Smooth muscle cell (in vitro differentiated cells): Measurements from ENCODE around the gene DEPP1. TPM values are rescaled to one million over a fixed set of nuclear protein-coding genes. Genes with fewer than 3 reads are reported as not detected.

Experiments
- DNase-seq: peaks from one replicate; lab custom pipeline; 2025; ENCODE audit not compliant: unreplicated experiment; lab: John Stamatoyannopoulos, UW
- H2AFZ ChIP-seq: fragments of 200-600 bp; sonication (generic); 2 replicates; pipeline ENCODE4 v1.6.0; 2016; ENCODE audit warnings: antibody characterized with exemption, low read depth, mild to moderate bottlenecking
- H3F3A ChIP-seq: fragments of 200-600 bp; sonication (generic); 2 replicates; pipeline ENCODE4 v1.6.0; 2017; ENCODE audit warnings: antibody characterized with exemption, low read depth
- H3K27ac ChIP-seq: fragments of 200-600 bp; sonication (generic); 2 replicates; pipeline ENCODE4 v1.5.1; 2016; ENCODE audit warnings: low read depth, mild to moderate bottlenecking
- H3K27me3 ChIP-seq: fragments of 200-600 bp; sonication (generic); 2 replicates; pipeline ENCODE4 v1.6.1; 2016; ENCODE audit warnings: low read depth, mild to moderate bottlenecking
- H3K36me3 ChIP-seq: fragments of 200-600 bp; sonication (generic); 2 replicates; pipeline ENCODE4 v1.5.1; 2016; ENCODE audit warnings: low read depth
- H3K4me1 ChIP-seq: fragments of 200-600 bp; sonication (generic); 2 replicates; pipeline ENCODE4 v1.5.1; 2016; ENCODE audit warnings: low read depth
- H3K4me2 ChIP-seq: fragments of 200-600 bp; sonication (generic); 2 replicates; pipeline ENCODE4 v1.6.0; 2016; ENCODE audit warnings: mild to moderate bottlenecking
- H3K4me3 ChIP-seq: fragments of 200-600 bp; sonication (generic); 2 replicates; pipeline ENCODE4 v1.5.1; 2016; ENCODE audit warnings: mild to moderate bottlenecking
- H3K79me2 ChIP-seq: fragments of 200-600 bp; sonication (generic); 2 replicates; pipeline ENCODE4 v1.6.0; 2016; ENCODE audit warnings: low read depth, mild to moderate bottlenecking
- H3K9ac ChIP-seq: fragments of 200-600 bp; sonication (generic); 2 replicates; pipeline ENCODE4 v1.6.0; 2016; ENCODE audit warnings: low read depth
- H3K9me3 ChIP-seq: fragments of 200-600 bp; sonication (generic); replicated peaks from 2 replicates; pipeline ENCODE4 v1.5.1; 2016; ENCODE audit warnings: low read depth
- H4K20me1 ChIP-seq: fragments of 200-600 bp; sonication (generic); 2 replicates; pipeline ENCODE4 v1.6.0; 2016; ENCODE audit warnings: low read depth
- WGBS: methylation state at CpG from one replicate; pipeline ENCODE4 v1.1.7; 2016; ENCODE audit warnings: low lambda C conversion rate; 5-methylcytosine and 5-hydroxymethylcytosine counted together
- polyA plus RNA-seq: library from polyadenylated mRNA; unstranded; fragments of >200 nt; fragmentation: Nextera tagmentation; extraction: Ambion mirVana; gene quantifications from 2 replicates; pipeline ENCODE4 v1.2.1, GENCODE V29; 2016
- total RNA-seq: library from RNA; depleted of rRNA; stranded (reverse); fragments of >200 nt; gene quantifications from 2 replicates; pipeline ENCODE4 v1.2.3, GENCODE V29; 2014
- TF ChIP-seq, protein P1 (sequence below): fragments of 200-600 bp; sonication (generic); IDR thresholded peaks from 2 replicates; pipeline ENCODE4 v1.5.1; 2017; ENCODE audit warnings: borderline replicate concordance, mild to moderate bottlenecking, antibody characterized with exemption; ENCODE audit not compliant: insufficient read depth, poor library complexity, severe bottlenecking

Gene DEPP1
- total and polyA plus RNA-seq, 2 experiments from 2014 or later: 12.9 to 13.2 TPM

DNA sequence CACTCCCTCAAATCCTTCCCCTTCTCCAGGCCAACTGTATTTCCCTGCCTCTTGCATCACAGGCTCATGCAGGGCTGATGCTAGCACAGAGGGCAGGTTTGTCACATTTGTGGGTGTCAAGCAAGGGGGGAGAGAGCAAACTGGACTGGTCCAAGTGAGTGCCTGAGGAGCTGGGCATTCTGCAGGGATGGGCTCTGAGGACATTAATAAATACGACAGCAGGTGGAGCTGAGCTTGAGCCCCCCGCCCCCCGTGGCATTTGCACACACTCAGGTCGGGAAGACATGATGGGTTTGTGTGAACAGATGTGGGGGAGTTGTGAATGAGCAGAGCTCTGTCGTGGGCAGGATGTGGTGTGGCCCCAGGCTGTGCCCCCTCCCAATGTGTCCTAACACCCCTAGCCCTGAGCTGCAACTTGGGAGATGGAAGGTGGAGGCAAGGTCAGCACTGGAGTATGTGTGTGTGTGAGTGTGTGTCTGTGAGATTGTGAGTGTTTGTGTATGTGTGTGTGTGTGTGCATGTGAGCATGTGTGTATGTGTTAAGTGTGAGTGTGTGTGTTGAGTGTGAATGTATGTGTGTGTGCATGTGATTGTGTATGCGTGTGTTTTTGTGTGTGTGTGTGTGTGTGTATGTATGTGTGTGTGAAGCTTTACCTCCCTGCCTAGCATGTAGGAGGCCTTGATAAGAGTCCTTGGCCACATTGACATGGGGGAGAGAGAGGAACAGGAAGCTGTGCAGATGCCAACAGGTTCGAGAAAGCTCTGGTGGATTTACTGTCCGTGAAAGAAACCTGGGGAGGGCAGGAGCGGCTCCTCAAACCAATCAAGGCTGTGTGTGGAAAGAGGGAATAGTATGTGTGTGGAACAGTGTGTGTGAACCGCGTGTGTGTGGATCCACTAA is 9.9 kb downstream of the DEPP1 start:
- Histone ChIP-seq H3F3A (no peaks in the 10 kb centered on the region), H3K9me3 (no peaks in the 10 kb centered on the region), H3K27ac (no peak overlapping the region), H3K79me2 (no peaks in the 10 kb centered on the region), H3K4me1 (peaks cover 20% of the 10 kb centered on the region), H4K20me1 (no peaks in the 10 kb centered on the region), H3K4me3 (no peak overlapping the region), H3K27me3 (no peaks in the 10 kb centered on the region), H3K36me3 (no peaks in the 10 kb centered on the region), H3K4me2 (no peak overlapping the region), H2AFZ (no peak overlapping the region), H3K9ac (no peak overlapping the region)
- no peak for DNase-seq
- TF ChIP-seq, protein P1, sequence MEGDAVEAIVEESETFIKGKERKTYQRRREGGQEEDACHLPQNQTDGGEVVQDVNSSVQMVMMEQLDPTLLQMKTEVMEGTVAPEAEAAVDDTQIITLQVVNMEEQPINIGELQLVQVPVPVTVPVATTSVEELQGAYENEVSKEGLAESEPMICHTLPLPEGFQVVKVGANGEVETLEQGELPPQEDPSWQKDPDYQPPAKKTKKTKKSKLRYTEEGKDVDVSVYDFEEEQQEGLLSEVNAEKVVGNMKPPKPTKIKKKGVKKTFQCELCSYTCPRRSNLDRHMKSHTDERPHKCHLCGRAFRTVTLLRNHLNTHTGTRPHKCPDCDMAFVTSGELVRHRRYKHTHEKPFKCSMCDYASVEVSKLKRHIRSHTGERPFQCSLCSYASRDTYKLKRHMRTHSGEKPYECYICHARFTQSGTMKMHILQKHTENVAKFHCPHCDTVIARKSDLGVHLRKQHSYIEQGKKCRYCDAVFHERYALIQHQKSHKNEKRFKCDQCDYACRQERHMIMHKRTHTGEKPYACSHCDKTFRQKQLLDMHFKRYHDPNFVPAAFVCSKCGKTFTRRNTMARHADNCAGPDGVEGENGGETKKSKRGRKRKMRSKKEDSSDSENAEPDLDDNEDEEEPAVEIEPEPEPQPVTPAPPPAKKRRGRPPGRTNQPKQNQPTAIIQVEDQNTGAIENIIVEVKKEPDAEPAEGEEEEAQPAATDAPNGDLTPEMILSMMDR: no peak
- 90% methylated on average over 11 of the region's 11 CpGs for WGBS

DNA sequence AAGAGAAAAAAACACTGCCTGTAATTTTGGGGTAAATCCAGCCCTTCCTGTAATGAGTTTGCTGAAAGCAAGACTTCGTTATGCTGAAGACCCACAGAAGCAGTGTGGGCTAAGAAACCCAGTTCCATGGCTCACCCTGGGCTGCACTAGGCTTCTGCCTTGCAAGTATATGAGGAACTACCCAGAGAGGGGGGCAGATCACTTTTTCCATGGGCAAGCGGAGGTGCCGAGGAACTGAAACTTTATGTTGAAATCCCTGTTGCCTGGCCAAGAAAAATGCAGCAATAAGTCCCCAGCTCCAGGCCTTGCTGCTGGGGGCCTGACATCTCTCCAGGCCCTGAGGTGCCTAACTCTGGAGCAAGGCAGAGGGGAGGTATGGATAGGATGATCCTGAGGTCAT is 10.5 kb downstream of the DEPP1 start:
- H3K27me3 ChIP-seq: no peaks in the 10 kb centered on the region
- no peaks in the 10 kb centered on the region for H3F3A ChIP-seq
- H3K79me2 ChIP-seq: no peaks in the 10 kb centered on the region
- H3K9ac ChIP-seq: no peak overlapping the region
- H3K9me3 ChIP-seq: no peaks in the 10 kb centered on the region
- no peaks in the 10 kb centered on the region for H4K20me1 ChIP-seq
- H3K4me3 ChIP-seq: no peak overlapping the region
- no peak overlapping the region for H3K4me2 ChIP-seq
- no peak overlapping the region for H2AFZ ChIP-seq
- DNase-seq: no peak
- no peaks in the 10 kb centered on the region for H3K36me3 ChIP-seq
- 31% methylated on average over 3 of the region's 3 CpGs for WGBS
- H3K27ac ChIP-seq: no peak overlapping the region
- peaks cover 25% of the 10 kb centered on the region for H3K4me1 ChIP-seq
- TF ChIP-seq, protein P1: no peak

DNA sequence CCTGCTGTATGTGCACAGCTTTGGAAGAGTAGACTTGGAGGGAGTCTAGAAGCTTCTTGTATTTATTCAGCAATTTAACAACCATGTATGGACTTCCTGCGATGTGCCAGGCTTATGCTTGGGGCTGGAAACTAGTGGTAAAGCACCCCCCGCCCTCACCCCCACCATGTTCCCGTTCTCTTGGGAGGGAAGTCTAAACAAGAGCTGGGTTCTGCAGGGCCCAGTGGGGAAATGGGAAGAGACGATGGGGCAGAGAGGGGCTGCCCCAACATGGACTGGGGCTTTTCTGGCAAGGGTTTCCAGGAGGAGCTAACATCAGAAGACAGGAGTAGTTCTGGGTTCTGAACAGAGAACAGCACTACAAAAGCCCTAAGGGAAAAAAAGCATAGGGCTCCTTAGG is 11.0 kb downstream of the DEPP1 start:
- TF ChIP-seq, protein P1: no peak
- Histone ChIP-seq H3K79me2 (no peaks in the 10 kb centered on the region), H3K4me1 (peaks cover 25% of the 10 kb centered on the region), H3K27me3 (no peaks in the 10 kb centered on the region), H3K4me2 (no peak overlapping the region), H2AFZ (no peak overlapping the region), H3K27ac (no peak overlapping the region), H3K36me3 (no peaks in the 10 kb centered on the region), H4K20me1 (no peaks in the 10 kb centered on the region), H3K9me3 (no peaks in the 10 kb centered on the region), H3K4me3 (no peak overlapping the region), H3F3A (no peaks in the 10 kb centered on the region), H3K9ac (no peak overlapping the region)
- DNase-seq: no peak
- 93% methylated on average over 4 of the region's 4 CpGs for WGBS
